ENCODE results near the gene TFPI.

- TF ChIP-seq, protein P1, sequence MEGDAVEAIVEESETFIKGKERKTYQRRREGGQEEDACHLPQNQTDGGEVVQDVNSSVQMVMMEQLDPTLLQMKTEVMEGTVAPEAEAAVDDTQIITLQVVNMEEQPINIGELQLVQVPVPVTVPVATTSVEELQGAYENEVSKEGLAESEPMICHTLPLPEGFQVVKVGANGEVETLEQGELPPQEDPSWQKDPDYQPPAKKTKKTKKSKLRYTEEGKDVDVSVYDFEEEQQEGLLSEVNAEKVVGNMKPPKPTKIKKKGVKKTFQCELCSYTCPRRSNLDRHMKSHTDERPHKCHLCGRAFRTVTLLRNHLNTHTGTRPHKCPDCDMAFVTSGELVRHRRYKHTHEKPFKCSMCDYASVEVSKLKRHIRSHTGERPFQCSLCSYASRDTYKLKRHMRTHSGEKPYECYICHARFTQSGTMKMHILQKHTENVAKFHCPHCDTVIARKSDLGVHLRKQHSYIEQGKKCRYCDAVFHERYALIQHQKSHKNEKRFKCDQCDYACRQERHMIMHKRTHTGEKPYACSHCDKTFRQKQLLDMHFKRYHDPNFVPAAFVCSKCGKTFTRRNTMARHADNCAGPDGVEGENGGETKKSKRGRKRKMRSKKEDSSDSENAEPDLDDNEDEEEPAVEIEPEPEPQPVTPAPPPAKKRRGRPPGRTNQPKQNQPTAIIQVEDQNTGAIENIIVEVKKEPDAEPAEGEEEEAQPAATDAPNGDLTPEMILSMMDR (IDR thresholded peaks at IDR 0.05) = no peak
- TF ChIP-seq REST (IDR thresholded peaks at IDR 0.05; ENCODE audit: insufficient read depth in 1 of 2, low read depth in 2 of 2, low read length in 1 of 2) = no peak
- TF ChIP-seq POLR2AphosphoS5 (IDR thresholded peaks at IDR 0.05; ENCODE audit: low read depth, low read length) = no peak
Observed at GRCh38 chr2:187569571-187569970, 15.3 kb upstream of the TFPI start.

Measured in Panc1 (cell line).